A549 (cell line): ENCODE measurements around the gene NUFIP2. TPM values are rescaled to one million over a fixed set of nuclear protein-coding genes. Genes with fewer than 3 reads are reported as not detected.

Source experiments
- ATAC-seq, 2 experiments: fragments of 200-7000 bp in 1 of 2; fragments of >200 bp in 1 of 2; cut with Nextera tagmentation in 1 of 2; cut with Tn5 transposase in 1 of 2; 3 replicates each; pipeline versions ENCODE4 v1.8.0 to v1.9.1; 2018 to 2020; ENCODE audit warnings: mild to moderate bottlenecking in 1 of 2, moderate library complexity in 1 of 2
- CTCF ChIA-PET: fragments of 300-600 bp; sonication (Branson Sonifier 250); formaldehyde crosslinking; extraction: SDS; loops from one replicate; lab custom pipeline; 2021; ENCODE audit warnings: antibody characterized with exemption, inconsistent platforms; lab: Yijun Ruan, JAX
- POLR2A ChIA-PET: fragments of 350-600 bp; formaldehyde crosslinking; extraction: SDS; loops from one replicate; lab custom pipeline; 2021; ENCODE audit warnings: antibody characterized with exemption, inconsistent platforms; lab: Yijun Ruan, JAX
- DNase-seq, 2 experiments: peaks; one replicate each; pipeline versions ENCODE4 v3.0.0 to v3.0.0-alpha.2; 2011 to 2016; ENCODE audit warnings: low read depth in 1 of 2, low spot score in 1 of 2
- FAIRE-seq: peaks from 2 replicates; lab custom pipeline; 2011; peaks lifted over from hg19 to GRCh38; lab: Jason Lieb, UNC
- H3K27ac ChIP-seq, 2 experiments: fragments of >200 bp; sonication (Bioruptor Twin); formaldehyde crosslinking; 3 replicates each; pipeline ENCODE4 v1.5.1; 2016 to 2017
- H3K4me1 ChIP-seq: fragments of >200 bp; sonication (Bioruptor Twin); formaldehyde crosslinking; 3 replicates; pipeline ENCODE4 v1.6.1; 2016
- H3K4me2 ChIP-seq: fragments of >200 bp; sonication (Bioruptor Twin); formaldehyde crosslinking; 3 replicates; pipeline ENCODE4 v1.6.1; 2016
- H3K4me3 ChIP-seq: fragments of >200 bp; sonication (Bioruptor Twin); formaldehyde crosslinking; 3 replicates; pipeline ENCODE4 v1.5.1; 2016
- H3K9me3 ChIP-seq: fragments of >200 bp; sonication (Bioruptor Twin); formaldehyde crosslinking; 3 replicates; pipeline ENCODE4 v1.6.1; 2016
- ATOH8 ChIP-seq: fragments of 250-450 bp; sonication (Bioruptor Pico); IDR thresholded peaks from 2 replicates; pipeline ENCODE4 v1.5.0; 2020; ENCODE audit warnings: low read depth, mild to moderate bottlenecking, moderate library complexity
- BCL3 ChIP-seq: fragments of >200 bp; sonication (Bioruptor Twin); formaldehyde crosslinking; IDR thresholded peaks from 3 replicates; pipeline ENCODE4 v1.6.1; 2016
- CBX8 ChIP-seq: fragments of 200-600 bp; sonication (generic); IDR thresholded peaks from 2 replicates; pipeline ENCODE4 v1.6.1; 2016
- CTCF ChIP-seq: fragments of >200 bp; sonication (Bioruptor Twin); formaldehyde crosslinking; IDR thresholded peaks from 3 replicates; pipeline ENCODE4 v1.5.1; 2016
- EHMT2 ChIP-seq: fragments of 200-600 bp; sonication (generic); IDR thresholded peaks from 2 replicates; pipeline ENCODE4 v1.6.1; 2016; ENCODE audit warnings: antibody characterized with exemption, low read depth, mild to moderate bottlenecking, moderate library complexity
- EP300 ChIP-seq, 2 experiments: fragments of >200 bp; sonication (Bioruptor Twin); formaldehyde crosslinking; IDR thresholded peaks; 2 replicates in 1 of 2; 3 replicates in 1 of 2; pipeline ENCODE4 v1.6.1; 2016 to 2017
- ESRRA ChIP-seq: fragments of 150-350 bp; IDR thresholded peaks from 2 replicates; pipeline ENCODE4 v1.6.1; 2014; ENCODE audit warnings: mild to moderate bottlenecking, low read length, borderline replicate concordance
- FOSB ChIP-seq: fragments of 250-450 bp; sonication (Bioruptor Pico); IDR thresholded peaks from 2 replicates; pipeline ENCODE4 v1.5.0; 2020; ENCODE audit warnings: mild to moderate bottlenecking, moderate library complexity
- GATA3 ChIP-seq: IDR thresholded peaks from 2 replicates; pipeline ENCODE4 v1.6.1; 2012; ENCODE audit warnings: borderline replicate concordance
- HMGXB4 ChIP-seq: fragments of 250-450 bp; sonication (Bioruptor Pico); IDR thresholded peaks from 2 replicates; pipeline ENCODE4 v1.5.0; 2021; ENCODE audit warnings: mild to moderate bottlenecking, moderate library complexity, borderline replicate concordance
- KDM1A ChIP-seq: fragments of 200-600 bp; sonication (generic); IDR thresholded peaks from 2 replicates; pipeline ENCODE4 v1.6.1; 2016; ENCODE audit warnings: low read depth, mild to moderate bottlenecking
- MAFK ChIP-seq: fragments of 450-650 bp; IDR thresholded peaks from 2 replicates; pipeline ENCODE4 v1.6.1; 2014; ENCODE audit not compliant: partially characterized antibody
- PBX3 ChIP-seq: IDR thresholded peaks from 2 replicates; pipeline ENCODE4 v1.6.1; 2012
- POLR2AphosphoS2 ChIP-seq: conservative IDR thresholded peaks from 2 replicates; pipeline ENCODE4 v1.6.1; 2012; ENCODE audit warnings: low read length, improper control_type of control experiment, inconsistent platforms
- REST ChIP-seq: fragments of 200-600 bp; sonication (generic); IDR thresholded peaks from 2 replicates; pipeline ENCODE4 v1.6.1; 2016; ENCODE audit warnings: antibody characterized with exemption, mild to moderate bottlenecking, moderate library complexity
- SREBF2 ChIP-seq: fragments of 450-650 bp; IDR thresholded peaks from 2 replicates; pipeline ENCODE4 v1.6.1; 2014; ENCODE audit warnings: mild to moderate bottlenecking, moderate library complexity
- TFCP2L1 ChIP-seq: fragments of 250-450 bp; sonication (Bioruptor Pico); IDR thresholded peaks from 2 replicates; pipeline ENCODE4 v1.5.0; 2021; ENCODE audit warnings: mild to moderate bottlenecking
- USF2 ChIP-seq: fragments of 450-650 bp; IDR thresholded peaks from 2 replicates; pipeline ENCODE4 v1.6.1; 2014; ENCODE audit warnings: antibody characterized with exemption
- ZSCAN20 ChIP-seq: fragments of 250-450 bp; sonication (Bioruptor Pico); IDR thresholded peaks from 2 replicates; pipeline ENCODE4 v1.8.0; 2022; ENCODE audit warnings: mild to moderate bottlenecking, moderate library complexity
- WGBS: methylation state at CpG from one replicate; pipeline ENCODE4 v1.1.6; 2017; ENCODE audit errors: missing lambda C conversion rate; 5-methylcytosine and 5-hydroxymethylcytosine counted together
- polyA plus RNA-seq, 4 experiments: library from polyadenylated mRNA; depleted of rRNA in 3 of 4; stranded (reverse); fragments of >200 nt; fragmentation: RNase III in 1 of 4; extraction: RNeasy Plus Mini Kit Qiagen cat#74134 plus additional on column Dnase treatment in 1 of 4; gene quantifications; 2 replicates in 3 of 4; 3 replicates in 1 of 4; pipeline ENCODE4 v1.2.3, GENCODE V29; 2011 to 2017

Gene NUFIP2
- polyA plus RNA-seq, 2 of the 4 experiments (the other 2 are of a cell fraction), result 29.4 to 33.1 TPM

- Histone ChIP-seq H3K27ac (no peak overlapping the region), H3K9me3 (no peaks in the 10 kb centered on the region), H3K4me1 (0 out of 3 replicates have a peak, but pooled peaks cover 6% of the 10 kb centered on the region), H3K4me3 (no peak overlapping the region), H3K4me2 (no peak overlapping the region)
- CTCF ChIA-PET, result interaction anchor here (0.7 to 21.9 kb wide), 17 partner anchors 8 to 262 kb away, joined by 3 to 482 read pairs (median 8); partner anchors contain the start of gene MYO18A
- no peak for TF ChIP-seq REST
- WGBS, result 88% methylated on average over 5 of the region's 5 CpGs
- POLR2A ChIA-PET, result interaction anchor here (0.9 to 2.0 kb wide), 3 partner anchors 37 to 77 kb away, joined by 3 to 5 read pairs (median 5); partner anchors contain the start of genes MYO18A and NUFIP2
- no peak for ATAC-seq
- no peak for FAIRE-seq
- no peak for DNase-seq
These were observed 77.1 kb downstream of the NUFIP2 start for GRCh38 chr17:29216856-29217255.

- H3K27ac ChIP-seq, result no peak overlapping the region
- no peak for DNase-seq
- no peak for TF ChIP-seq EHMT2
- TF ChIP-seq FOSB, result no peak
- TF ChIP-seq BCL3, result no peak
- no peak for TF ChIP-seq USF2
- no peak for TF ChIP-seq POLR2AphosphoS2
- no peak for TF ChIP-seq MAFK
- TF ChIP-seq PBX3, result no peak
- no peak for TF ChIP-seq ATOH8
- no peak for TF ChIP-seq EP300 (IDR thresholded peaks at IDR 0.05)
- TF ChIP-seq GATA3, result no peak
- no peak for TF ChIP-seq CTCF
- no peak for TF ChIP-seq REST
- no peak for TF ChIP-seq ZSCAN20
- TF ChIP-seq HMGXB4, result no peak
- TF ChIP-seq SREBF2, result no peak
- TF ChIP-seq KDM1A, result no peak
- no peak for TF ChIP-seq TFCP2L1
- no peak for TF ChIP-seq CBX8
- TF ChIP-seq ESRRA, result no peak
These were observed 77.8 kb downstream of the NUFIP2 start for GRCh38 chr17:29216181-29216580.

More at GRCh38 chr17:29216181-29216580, 77.8 kb downstream of the NUFIP2 start:
- no peaks in the 10 kb centered on the region for H3K9me3 ChIP-seq
- 79% methylated on average over 6 of the region's 6 CpGs for WGBS
- H3K4me3 ChIP-seq, result no peak overlapping the region
- ATAC-seq, result no peak
- ChIA-PET POLR2A (interaction anchor here (1.6 to 2.0 kb wide), 2 partner anchors 67 to 78 kb away, joined by 5 read pairs; partner anchors contain the start of gene NUFIP2), CTCF (interaction anchor here (0.7 to 21.9 kb wide), 17 partner anchors 7 to 153 kb away, joined by 3 to 482 read pairs (median 7); partner anchors contain the start of gene MYO18A)
- 0 out of 3 replicates have a peak, but pooled peaks cover 6% of the 10 kb centered on the region for H3K4me1 ChIP-seq
- H3K4me2 ChIP-seq, result no peak overlapping the region
- no peak for FAIRE-seq
